ENCODE measurements around the gene GCNT2. TPM values are rescaled to one million over a fixed set of nuclear protein-coding genes. Genes with fewer than 3 reads are reported as not detected.

The GCNT2 gene
- total and polyA plus RNA-seq, 2 donors (not counting 1 experiment from before 2014, with no cell fraction given), result 1.3 to 2.1 TPM

DNA sequence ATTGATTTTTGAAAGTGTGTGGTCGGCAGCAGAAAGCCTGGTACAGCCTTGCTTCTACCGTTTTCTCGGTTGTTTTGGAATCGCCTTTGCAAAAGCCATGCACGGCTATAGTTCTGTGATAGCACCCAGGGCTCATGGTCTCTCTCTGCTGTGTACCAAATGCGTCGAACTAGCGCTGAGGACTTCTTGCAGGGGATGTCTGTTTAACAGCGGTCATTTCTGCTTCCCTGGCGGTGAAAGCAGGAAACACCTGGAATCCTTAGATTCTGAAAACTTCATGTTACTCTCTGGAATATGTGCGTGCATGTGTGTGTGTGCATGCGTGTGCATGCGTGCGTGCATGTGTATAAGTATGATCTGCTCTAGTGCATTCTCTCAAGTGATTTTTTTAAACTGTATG lies 26.1 kb upstream of the GCNT2 start:
- Histone ChIP-seq H3K4me2 (ENCODE audit: extremely low read depth, insufficient read depth, low read length) (no peak overlapping the region), H3K9ac (ENCODE audit: insufficient read depth, low read length) (no peak overlapping the region), H2AFZ (ENCODE audit: low read length) (no peak overlapping the region), H3K27me3 (ENCODE audit: control insufficient read depth, insufficient read depth, low read length) (no peaks in the 10 kb centered on the region), H3K4me1 (ENCODE audit: control insufficient read depth, extremely low read depth, insufficient read depth, low read length) (no peaks in the 10 kb centered on the region), H3K36me3 (ENCODE audit: control insufficient read depth, insufficient read depth, low read length) (no peaks in the 10 kb centered on the region), H3K79me2 (ENCODE audit: control insufficient read depth, insufficient read depth, low read length) (no peaks in the 10 kb centered on the region), H3K4me3 (replicated peaks in 1 of 4; ENCODE audit: control extremely low read depth in 1 of 4, insufficient read depth in 1 of 4, low read depth in 3 of 4, low read length in 4 of 4) (no peak overlapping the region), H4K20me1 (ENCODE audit: control insufficient read depth, extremely low read depth, insufficient read depth, low read length) (no peaks in the 10 kb centered on the region), H3K27ac (ENCODE audit: insufficient read depth, low read length) (no peak overlapping the region), H3K9me3 (ENCODE audit: control insufficient read depth, insufficient read depth, low read depth, low read length) (no peaks in the 10 kb centered on the region)
- TF ChIP-seq EZH2 (IDR thresholded peaks at IDR 0.05; ENCODE audit: low read length, missing control alignments), result no peak
- TF ChIP-seq, protein P1, sequence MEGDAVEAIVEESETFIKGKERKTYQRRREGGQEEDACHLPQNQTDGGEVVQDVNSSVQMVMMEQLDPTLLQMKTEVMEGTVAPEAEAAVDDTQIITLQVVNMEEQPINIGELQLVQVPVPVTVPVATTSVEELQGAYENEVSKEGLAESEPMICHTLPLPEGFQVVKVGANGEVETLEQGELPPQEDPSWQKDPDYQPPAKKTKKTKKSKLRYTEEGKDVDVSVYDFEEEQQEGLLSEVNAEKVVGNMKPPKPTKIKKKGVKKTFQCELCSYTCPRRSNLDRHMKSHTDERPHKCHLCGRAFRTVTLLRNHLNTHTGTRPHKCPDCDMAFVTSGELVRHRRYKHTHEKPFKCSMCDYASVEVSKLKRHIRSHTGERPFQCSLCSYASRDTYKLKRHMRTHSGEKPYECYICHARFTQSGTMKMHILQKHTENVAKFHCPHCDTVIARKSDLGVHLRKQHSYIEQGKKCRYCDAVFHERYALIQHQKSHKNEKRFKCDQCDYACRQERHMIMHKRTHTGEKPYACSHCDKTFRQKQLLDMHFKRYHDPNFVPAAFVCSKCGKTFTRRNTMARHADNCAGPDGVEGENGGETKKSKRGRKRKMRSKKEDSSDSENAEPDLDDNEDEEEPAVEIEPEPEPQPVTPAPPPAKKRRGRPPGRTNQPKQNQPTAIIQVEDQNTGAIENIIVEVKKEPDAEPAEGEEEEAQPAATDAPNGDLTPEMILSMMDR (conservative IDR thresholded peaks at IDR 0.05 in 1 of 2, IDR thresholded peaks at IDR 0.05 in 1 of 2; ENCODE audit: low read depth in 1 of 2, low read length in 2 of 2), result no peak
- no peak for DNase-seq (ENCODE audit: low read depth in 2 of 2)

DNA sequence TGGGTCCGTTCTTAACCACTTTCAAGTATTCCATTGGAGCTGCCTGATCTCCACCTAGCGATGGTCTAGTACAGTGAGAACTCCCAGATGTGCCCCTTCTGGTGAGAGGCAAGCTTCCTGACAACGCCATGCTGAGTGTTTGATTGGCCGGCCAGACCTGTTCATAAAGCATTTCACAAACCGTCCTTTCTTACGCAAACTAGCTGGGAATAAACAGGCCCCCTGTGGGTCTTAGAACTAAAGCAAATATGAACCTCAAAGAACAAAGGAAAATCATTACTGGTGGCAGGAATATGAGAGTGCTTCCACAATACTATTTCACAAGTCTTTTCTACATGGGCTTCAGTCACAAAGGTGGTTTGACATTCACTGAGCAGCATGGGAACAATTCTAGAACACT lies 15.6 kb upstream of the GCNT2 start:
- no peaks in the 10 kb centered on the region for H3K27me3 ChIP-seq (ENCODE audit: control insufficient read depth, insufficient read depth, low read length)
- no peak overlapping the region for H3K27ac ChIP-seq (ENCODE audit: insufficient read depth, low read length)
- TF ChIP-seq, protein P1 (conservative IDR thresholded peaks at IDR 0.05 in 1 of 2, IDR thresholded peaks at IDR 0.05 in 1 of 2; ENCODE audit: low read depth in 1 of 2, low read length in 2 of 2), result no peak
- no peak for TF ChIP-seq EZH2 (IDR thresholded peaks at IDR 0.05; ENCODE audit: low read length, missing control alignments)

DNA sequence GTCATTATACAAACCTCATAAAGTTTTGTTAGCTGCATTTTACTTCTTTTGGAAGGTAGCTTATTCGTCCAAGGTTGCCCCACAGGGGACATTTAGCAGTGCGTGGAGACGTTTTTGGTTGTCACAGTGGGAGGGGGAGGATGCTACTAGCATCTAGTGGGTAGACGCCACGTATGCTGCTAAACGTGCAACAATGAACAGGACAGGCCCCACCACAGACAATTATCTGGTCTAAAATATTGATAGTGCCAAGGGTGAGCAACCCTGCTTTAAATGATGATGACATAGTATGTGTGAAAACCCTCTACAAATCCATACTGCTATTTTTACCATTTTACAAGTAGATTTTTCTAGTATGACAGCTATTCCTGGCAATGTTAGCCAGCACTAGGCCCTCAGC lies 13.9 kb upstream of the GCNT2 start:
- H4K20me1 ChIP-seq (ENCODE audit: control insufficient read depth, extremely low read depth, insufficient read depth, low read length), result no peaks in the 10 kb centered on the region
- no peak for DNase-seq (ENCODE audit: low read depth in 2 of 2)
- no peak overlapping the region for H3K9ac ChIP-seq (ENCODE audit: insufficient read depth, low read length)
- H3K4me3 ChIP-seq (replicated peaks in 1 of 4; ENCODE audit: control extremely low read depth in 1 of 4, insufficient read depth in 1 of 4, low read depth in 3 of 4, low read length in 4 of 4), result no peak overlapping the region
- H2AFZ ChIP-seq (ENCODE audit: low read length), result no peak overlapping the region
- no peaks in the 10 kb centered on the region for H3K79me2 ChIP-seq (ENCODE audit: control insufficient read depth, insufficient read depth, low read length)
- no peaks in the 10 kb centered on the region for H3K36me3 ChIP-seq (ENCODE audit: control insufficient read depth, insufficient read depth, low read length)
- TF ChIP-seq EZH2 (IDR thresholded peaks at IDR 0.05; ENCODE audit: low read length, missing control alignments), result no peak
- TF ChIP-seq, protein P1 (conservative IDR thresholded peaks at IDR 0.05 in 1 of 2, IDR thresholded peaks at IDR 0.05 in 1 of 2; ENCODE audit: low read depth in 1 of 2, low read length in 2 of 2), result no peak
- H3K27me3 ChIP-seq (ENCODE audit: control insufficient read depth, insufficient read depth, low read length), result no peaks in the 10 kb centered on the region
- no peaks in the 10 kb centered on the region for H3K9me3 ChIP-seq (ENCODE audit: control insufficient read depth, insufficient read depth, low read depth, low read length)
- no peaks in the 10 kb centered on the region for H3K4me1 ChIP-seq (ENCODE audit: control insufficient read depth, extremely low read depth, insufficient read depth, low read length)
- no peak overlapping the region for H3K4me2 ChIP-seq (ENCODE audit: extremely low read depth, insufficient read depth, low read length)
- no peak overlapping the region for H3K27ac ChIP-seq (ENCODE audit: insufficient read depth, low read length)

More for the DNA sequence above, 15.6 kb upstream of the GCNT2 start:
- H3K36me3 ChIP-seq (ENCODE audit: control insufficient read depth, insufficient read depth, low read length), result no peaks in the 10 kb centered on the region
- H3K4me2 ChIP-seq (ENCODE audit: extremely low read depth, insufficient read depth, low read length), result no peak overlapping the region
- H2AFZ ChIP-seq (ENCODE audit: low read length), result no peak overlapping the region
- DNase-seq (ENCODE audit: low read depth in 2 of 2), result no peak
- no peaks in the 10 kb centered on the region for H4K20me1 ChIP-seq (ENCODE audit: control insufficient read depth, extremely low read depth, insufficient read depth, low read length)
- H3K4me3 ChIP-seq (replicated peaks in 1 of 4; ENCODE audit: control extremely low read depth in 1 of 4, insufficient read depth in 1 of 4, low read depth in 3 of 4, low read length in 4 of 4), result no peak overlapping the region
- H3K4me1 ChIP-seq (ENCODE audit: control insufficient read depth, extremely low read depth, insufficient read depth, low read length), result no peaks in the 10 kb centered on the region
- no peaks in the 10 kb centered on the region for H3K9me3 ChIP-seq (ENCODE audit: control insufficient read depth, insufficient read depth, low read depth, low read length)
- H3K79me2 ChIP-seq (ENCODE audit: control insufficient read depth, insufficient read depth, low read length), result no peaks in the 10 kb centered on the region
- H3K9ac ChIP-seq (ENCODE audit: insufficient read depth, low read length), result no peak overlapping the region

Measured in fibroblast of lung (primary cell).